ENCODE data around the gene WDFY4.

The WDFY4 gene

DNA sequence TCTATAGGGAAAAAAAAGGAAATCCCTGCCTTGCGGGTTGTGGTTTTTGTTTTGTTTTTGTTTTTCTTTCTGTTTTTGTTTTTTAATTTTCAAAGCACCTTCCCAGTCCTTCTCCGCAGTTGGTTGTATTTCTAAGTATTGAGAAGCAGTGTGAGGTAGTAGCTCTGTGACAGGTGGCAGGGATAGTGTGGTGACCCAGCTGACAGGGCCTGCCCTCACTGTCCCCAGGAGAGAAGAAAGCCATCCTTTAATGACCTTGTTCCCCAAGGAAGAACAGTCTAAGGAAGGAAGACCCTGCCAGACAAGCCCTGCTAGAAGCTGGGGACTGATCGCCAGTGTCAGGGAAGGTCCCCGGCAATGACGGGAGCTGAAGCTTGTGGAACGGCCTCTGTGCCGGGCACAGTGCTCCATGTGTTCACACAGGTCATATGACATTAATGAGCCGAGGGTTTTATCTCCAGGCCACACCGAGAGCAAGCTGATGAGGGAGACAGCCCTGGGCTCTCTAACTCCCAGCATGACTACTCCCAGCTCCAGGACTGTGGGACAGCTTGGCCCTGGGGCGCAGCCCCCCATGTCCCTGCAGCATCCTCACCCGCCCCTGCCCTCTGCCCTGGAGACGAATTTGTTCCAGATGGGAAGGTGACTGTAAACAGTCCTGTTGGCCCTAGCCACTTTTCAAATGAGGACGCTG is 324.0 kb downstream of the WDFY4 start:
- Histone ChIP-seq H3K4me2 (ENCODE audit: low read depth, low read length, poor library complexity, severe bottlenecking) (no peak overlapping the region), H3K4me1 (ENCODE audit: insufficient read depth, low read length, poor library complexity, severe bottlenecking) (no peaks in the 10 kb centered on the region)
- no peak for TF ChIP-seq EZH2phosphoT487 (IDR thresholded peaks at IDR 0.05; ENCODE audit: borderline replicate concordance)
- no peak for TF ChIP-seq CTCF (conservative IDR thresholded peaks at IDR 0.05; ENCODE audit: low read length)

GRCh38 chr10:49009199-49009979 is 324.7 kb downstream of the WDFY4 start:
- Histone ChIP-seq H3K9me2 (replicated peaks; ENCODE audit: low read depth, low read length) (no peaks in the 10 kb centered on the region), H3K4me2 (ENCODE audit: low read depth, low read length, poor library complexity, severe bottlenecking) (no peak overlapping the region), H3K4me3 (ENCODE audit: low read length, poor library complexity, severe bottlenecking) (no peak overlapping the region), H2AFZ (ENCODE audit: low read length) (no peak overlapping the region), H3K4me1 (ENCODE audit: insufficient read depth, low read length, poor library complexity, severe bottlenecking) (no peaks in the 10 kb centered on the region), H3K9ac (ENCODE audit: low read depth, low read length, poor library complexity, severe bottlenecking) (no peak overlapping the region), H3F3A (ENCODE audit: low read depth) (no peaks in the 10 kb centered on the region), H3K9me3 (ENCODE audit: insufficient read depth, low read depth, low read length) (no peaks in the 10 kb centered on the region), H3K36me3 (ENCODE audit: insufficient read depth, low read length) (no peaks in the 10 kb centered on the region), H3K27me3 (ENCODE audit: insufficient read depth, low read length, poor library complexity, severe bottlenecking) (no peaks in the 10 kb centered on the region), H3K79me2 (ENCODE audit: insufficient read depth, low read length) (no peaks in the 10 kb centered on the region), H4K20me1 (ENCODE audit: insufficient read depth, low read length, poor library complexity, severe bottlenecking) (no peaks in the 10 kb centered on the region)
- no peak for TF ChIP-seq CTCF (conservative IDR thresholded peaks at IDR 0.05; ENCODE audit: low read length)
- TF ChIP-seq EZH2phosphoT487 (IDR thresholded peaks at IDR 0.05; ENCODE audit: borderline replicate concordance): no peak

More for the DNA sequence above, 324.0 kb downstream of the WDFY4 start:
- H3F3A ChIP-seq (ENCODE audit: low read depth): no peaks in the 10 kb centered on the region
- H3K4me3 ChIP-seq (ENCODE audit: low read length, poor library complexity, severe bottlenecking): no peak overlapping the region
- no peaks in the 10 kb centered on the region for H4K20me1 ChIP-seq (ENCODE audit: insufficient read depth, low read length, poor library complexity, severe bottlenecking)
- H3K9me3 ChIP-seq (ENCODE audit: insufficient read depth, low read depth, low read length): no peaks in the 10 kb centered on the region
- no peaks in the 10 kb centered on the region for H3K36me3 ChIP-seq (ENCODE audit: insufficient read depth, low read length)
- no peak overlapping the region for H2AFZ ChIP-seq (ENCODE audit: low read length)
- no peaks in the 10 kb centered on the region for H3K9me2 ChIP-seq (replicated peaks; ENCODE audit: low read depth, low read length)
- H3K79me2 ChIP-seq (ENCODE audit: insufficient read depth, low read length): no peaks in the 10 kb centered on the region
- no peaks in the 10 kb centered on the region for H3K27me3 ChIP-seq (ENCODE audit: insufficient read depth, low read length, poor library complexity, severe bottlenecking)
- no peak overlapping the region for H3K9ac ChIP-seq (ENCODE audit: low read depth, low read length, poor library complexity, severe bottlenecking)

DNA sequence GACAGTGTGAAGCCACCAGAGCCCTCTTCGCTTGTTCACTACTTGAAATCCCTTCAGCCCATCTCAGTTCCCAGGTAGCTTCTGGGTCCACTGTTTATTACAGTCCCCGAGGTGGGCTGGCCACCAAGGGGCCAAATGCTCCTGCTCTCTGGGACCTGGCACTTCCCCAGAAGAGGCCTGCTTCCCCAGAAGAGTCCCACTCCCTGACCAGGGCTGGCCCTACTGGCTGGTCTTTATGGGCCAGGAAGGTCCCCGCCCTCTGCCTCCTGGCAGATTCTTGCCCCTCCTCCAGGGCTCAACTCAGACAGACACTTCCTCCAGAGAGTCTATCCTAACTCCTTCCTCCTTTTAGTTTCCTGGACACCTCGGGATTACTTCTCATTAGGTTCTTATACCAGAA is 325.6 kb downstream of the WDFY4 start:
- Histone ChIP-seq H3K9me3 (ENCODE audit: insufficient read depth, low read depth, low read length) (no peaks in the 10 kb centered on the region), H3K4me2 (ENCODE audit: low read depth, low read length, poor library complexity, severe bottlenecking) (no peak overlapping the region)
- TF ChIP-seq CTCF (conservative IDR thresholded peaks at IDR 0.05; ENCODE audit: low read length) (no peak), EZH2phosphoT487 (IDR thresholded peaks at IDR 0.05; ENCODE audit: borderline replicate concordance) (no peak)

More for the DNA sequence above, 325.6 kb downstream of the WDFY4 start:
- H3F3A ChIP-seq (ENCODE audit: low read depth): no peaks in the 10 kb centered on the region
- no peaks in the 10 kb centered on the region for H3K4me1 ChIP-seq (ENCODE audit: insufficient read depth, low read length, poor library complexity, severe bottlenecking)
- H3K27me3 ChIP-seq (ENCODE audit: insufficient read depth, low read length, poor library complexity, severe bottlenecking): no peaks in the 10 kb centered on the region
- no peaks in the 10 kb centered on the region for H3K36me3 ChIP-seq (ENCODE audit: insufficient read depth, low read length)
- no peak overlapping the region for H3K4me3 ChIP-seq (ENCODE audit: low read length, poor library complexity, severe bottlenecking)
- no peak overlapping the region for H3K9ac ChIP-seq (ENCODE audit: low read depth, low read length, poor library complexity, severe bottlenecking)
- H2AFZ ChIP-seq (ENCODE audit: low read length): no peak overlapping the region
- no peaks in the 10 kb centered on the region for H3K79me2 ChIP-seq (ENCODE audit: insufficient read depth, low read length)
- H4K20me1 ChIP-seq (ENCODE audit: insufficient read depth, low read length, poor library complexity, severe bottlenecking): no peaks in the 10 kb centered on the region
- no peaks in the 10 kb centered on the region for H3K9me2 ChIP-seq (replicated peaks; ENCODE audit: low read depth, low read length)
